ENCODE measurements around the gene PLCB2.

DNA sequence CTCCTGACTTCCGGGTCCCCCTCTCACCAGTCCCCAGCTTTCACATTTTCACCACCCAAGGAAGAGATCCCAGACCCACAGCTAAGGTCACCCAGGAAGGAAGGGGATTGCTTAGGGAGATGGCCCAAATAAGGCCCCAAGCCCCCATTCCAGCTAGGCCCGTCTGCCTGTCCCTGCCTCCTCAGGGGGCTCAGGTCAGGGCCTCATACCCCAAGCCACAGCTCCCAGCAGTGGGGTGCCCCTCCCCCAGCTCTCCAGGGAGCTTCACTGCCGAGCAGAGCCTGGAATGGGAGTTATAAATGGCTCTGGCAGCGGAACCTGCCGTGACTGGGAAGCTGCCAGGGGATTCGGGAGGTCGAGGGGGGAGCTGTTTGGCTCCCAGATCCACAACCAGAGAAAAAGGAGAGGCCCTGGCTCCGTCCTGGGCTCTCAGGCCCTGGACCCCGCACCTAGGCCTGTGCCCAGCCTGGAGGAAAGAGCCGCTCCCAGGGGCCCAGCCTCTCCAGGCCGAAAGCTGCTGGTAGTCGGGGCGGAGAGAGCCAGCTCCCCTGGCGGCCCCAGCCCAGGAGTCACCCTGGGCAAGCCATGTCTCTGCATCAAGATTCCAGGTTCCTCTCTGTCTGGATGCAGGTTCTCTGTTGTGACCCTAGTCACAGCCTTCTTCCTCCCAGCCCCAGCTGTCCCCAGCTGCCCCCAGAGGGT, 32.5 kb upstream of the PLCB2 start:
- TF ChIP-seq, protein P1, sequence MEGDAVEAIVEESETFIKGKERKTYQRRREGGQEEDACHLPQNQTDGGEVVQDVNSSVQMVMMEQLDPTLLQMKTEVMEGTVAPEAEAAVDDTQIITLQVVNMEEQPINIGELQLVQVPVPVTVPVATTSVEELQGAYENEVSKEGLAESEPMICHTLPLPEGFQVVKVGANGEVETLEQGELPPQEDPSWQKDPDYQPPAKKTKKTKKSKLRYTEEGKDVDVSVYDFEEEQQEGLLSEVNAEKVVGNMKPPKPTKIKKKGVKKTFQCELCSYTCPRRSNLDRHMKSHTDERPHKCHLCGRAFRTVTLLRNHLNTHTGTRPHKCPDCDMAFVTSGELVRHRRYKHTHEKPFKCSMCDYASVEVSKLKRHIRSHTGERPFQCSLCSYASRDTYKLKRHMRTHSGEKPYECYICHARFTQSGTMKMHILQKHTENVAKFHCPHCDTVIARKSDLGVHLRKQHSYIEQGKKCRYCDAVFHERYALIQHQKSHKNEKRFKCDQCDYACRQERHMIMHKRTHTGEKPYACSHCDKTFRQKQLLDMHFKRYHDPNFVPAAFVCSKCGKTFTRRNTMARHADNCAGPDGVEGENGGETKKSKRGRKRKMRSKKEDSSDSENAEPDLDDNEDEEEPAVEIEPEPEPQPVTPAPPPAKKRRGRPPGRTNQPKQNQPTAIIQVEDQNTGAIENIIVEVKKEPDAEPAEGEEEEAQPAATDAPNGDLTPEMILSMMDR (IDR thresholded peaks at IDR 0.05; ENCODE audit: insufficient read depth, low read depth, low read length) = no peak
- no peak for TF ChIP-seq EZH2 (IDR thresholded peaks at IDR 0.05; ENCODE audit: insufficient read depth, low read length)

All from astrocyte (in vitro differentiated cells and primary cell).